Vagina (tissue), 2 donors: ENCODE results near the gene AFF3.

Source experiments
- CTCF ChIP-seq, 3 experiments: fragments of 450-650 bp in 2 of 3; fragments of 200-600 bp in 1 of 3; sonication (generic) in 1 of 3; IDR thresholded peaks; one replicate each; pipeline ENCODE4 v1.5.1; 2017 to 2019; ENCODE audit warnings: antibody characterized with exemption in 3 of 3, mild to moderate bottlenecking in 2 of 3, moderate library complexity in 2 of 3
- POLR2AphosphoS5 ChIP-seq, 2 donors: sonication (generic); formaldehyde crosslinking; IDR thresholded peaks; one replicate each; pipeline ENCODE4 v1.9.0; 2017; ENCODE audit warnings: antibody characterized with exemption in 2 of 2, mild to moderate bottlenecking in 2 of 2, low read depth in 1 of 2; ENCODE audit not compliant: insufficient read depth in 1 of 2

GRCh38 chr2:99928470-99929053 is 213.8 kb downstream of the AFF3 start:
- TF ChIP-seq CTCF (IDR thresholded peaks at IDR 0.05) (no peak), POLR2AphosphoS5 (IDR thresholded peaks at IDR 0.05; ENCODE audit: insufficient read depth in 1 of 2, low read depth in 1 of 2) (no peak)
